GM19099 (cell line): ENCODE data around the gene PAFAH2.

Experiments used
- POLR2A ChIP-seq: IDR thresholded peaks from 3 replicates; pipeline ENCODE4 v1.6.1; 2011; ENCODE audit warnings: low read depth; ENCODE audit not compliant: insufficient read length; ENCODE audit errors: extremely low read depth

Gene PAFAH2

GRCh38 chr1:25987951-25988350 is 9.9 kb downstream of the PAFAH2 start:
- no peak for TF ChIP-seq POLR2A

GRCh38 chr1:25985670-25986069 is 12.2 kb downstream of the PAFAH2 start:
- no peak for TF ChIP-seq POLR2A

- no peak for TF ChIP-seq POLR2A
These were observed 12.7 kb downstream of the PAFAH2 start for GRCh38 chr1:25985171-25985570.

- no peak for TF ChIP-seq POLR2A
These were observed 18.7 kb downstream of the PAFAH2 start for GRCh38 chr1:25979210-25979609.

- no peak for TF ChIP-seq POLR2A
These were observed 19.5 kb downstream of the PAFAH2 start for GRCh38 chr1:25978403-25978802.

- no peak for TF ChIP-seq POLR2A
These were observed 20.1 kb downstream of the PAFAH2 start for GRCh38 chr1:25977801-25978200.

- no peak for TF ChIP-seq POLR2A
These were observed 24.1 kb downstream of the PAFAH2 start for GRCh38 chr1:25973610-25974321.

GRCh38 chr1:25971811-25972180 is 26.1 kb downstream of the PAFAH2 start:
- TF ChIP-seq POLR2A = no peak

GRCh38 chr1:25971066-25971810 is 26.6 kb downstream of the PAFAH2 start:
- TF ChIP-seq POLR2A = no peak

GRCh38 chr1:25967308-25967707 is 30.6 kb downstream of the PAFAH2 start:
- no peak for TF ChIP-seq POLR2A

- TF ChIP-seq POLR2A = no peak
These were observed 38.3 kb downstream of the PAFAH2 start for GRCh38 chr1:25959611-25960010.

- no peak for TF ChIP-seq POLR2A
These were observed 39.4 kb downstream of the PAFAH2 start for GRCh38 chr1:25958465-25958864.

GRCh38 chr1:25955553-25955952 is 42.3 kb downstream of the PAFAH2 start:
- no peak for TF ChIP-seq POLR2A

- TF ChIP-seq POLR2A = no peak
These were observed 43.5 kb downstream of the PAFAH2 start for GRCh38 chr1:25954282-25954938.

- no peak for TF ChIP-seq POLR2A
These were observed 44.9 kb downstream of the PAFAH2 start for GRCh38 chr1:25952841-25953401.
